ENCODE data around the gene MYO15A.
"Not testable (repeated sequence)": the region's sequence is repeated elsewhere in the genome, so short reads cannot be mapped to it uniquely, and the experiment has no call there.

Gene MYO15A

DNA sequence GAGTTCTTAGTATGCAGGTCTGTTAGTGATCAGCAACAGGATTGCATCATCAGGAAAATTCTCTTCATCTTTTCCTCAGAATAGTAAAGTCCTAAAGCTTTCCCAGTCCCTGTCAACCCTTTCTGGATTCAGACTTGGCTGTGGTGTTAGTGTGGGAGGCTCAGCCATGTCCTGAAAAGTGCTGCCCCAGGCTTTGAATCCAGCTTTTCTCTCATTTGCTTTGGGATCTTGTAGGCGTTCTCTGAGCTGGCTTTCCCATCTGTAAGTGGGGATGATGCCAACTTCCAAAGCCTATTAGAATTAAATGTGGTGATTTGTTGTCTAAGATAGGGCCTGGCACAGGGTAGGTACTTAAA, 78.0 kb downstream of the MYO15A start:
- no peak for DNase-seq

DNA sequence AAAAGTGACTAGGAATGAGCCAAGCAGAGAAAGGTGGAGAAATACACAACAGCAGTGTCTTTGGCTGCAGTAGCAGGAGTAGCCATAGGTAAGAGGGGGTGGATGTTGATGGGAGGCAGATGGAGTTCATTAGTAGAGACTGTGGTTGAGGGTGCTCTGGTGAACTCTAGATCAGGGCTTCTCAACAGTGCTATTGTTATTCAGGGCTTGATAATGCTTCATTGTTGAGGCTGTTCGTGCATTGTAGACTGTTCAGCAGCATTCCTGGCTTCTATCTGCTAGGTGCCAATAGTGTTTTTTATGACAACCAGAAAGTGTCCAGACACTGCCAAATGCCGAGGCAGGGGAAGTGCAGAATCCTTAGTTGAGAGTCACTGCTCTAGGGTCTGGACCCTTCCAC, 78.7 kb downstream of the MYO15A start:
- no peak for DNase-seq

DNA sequence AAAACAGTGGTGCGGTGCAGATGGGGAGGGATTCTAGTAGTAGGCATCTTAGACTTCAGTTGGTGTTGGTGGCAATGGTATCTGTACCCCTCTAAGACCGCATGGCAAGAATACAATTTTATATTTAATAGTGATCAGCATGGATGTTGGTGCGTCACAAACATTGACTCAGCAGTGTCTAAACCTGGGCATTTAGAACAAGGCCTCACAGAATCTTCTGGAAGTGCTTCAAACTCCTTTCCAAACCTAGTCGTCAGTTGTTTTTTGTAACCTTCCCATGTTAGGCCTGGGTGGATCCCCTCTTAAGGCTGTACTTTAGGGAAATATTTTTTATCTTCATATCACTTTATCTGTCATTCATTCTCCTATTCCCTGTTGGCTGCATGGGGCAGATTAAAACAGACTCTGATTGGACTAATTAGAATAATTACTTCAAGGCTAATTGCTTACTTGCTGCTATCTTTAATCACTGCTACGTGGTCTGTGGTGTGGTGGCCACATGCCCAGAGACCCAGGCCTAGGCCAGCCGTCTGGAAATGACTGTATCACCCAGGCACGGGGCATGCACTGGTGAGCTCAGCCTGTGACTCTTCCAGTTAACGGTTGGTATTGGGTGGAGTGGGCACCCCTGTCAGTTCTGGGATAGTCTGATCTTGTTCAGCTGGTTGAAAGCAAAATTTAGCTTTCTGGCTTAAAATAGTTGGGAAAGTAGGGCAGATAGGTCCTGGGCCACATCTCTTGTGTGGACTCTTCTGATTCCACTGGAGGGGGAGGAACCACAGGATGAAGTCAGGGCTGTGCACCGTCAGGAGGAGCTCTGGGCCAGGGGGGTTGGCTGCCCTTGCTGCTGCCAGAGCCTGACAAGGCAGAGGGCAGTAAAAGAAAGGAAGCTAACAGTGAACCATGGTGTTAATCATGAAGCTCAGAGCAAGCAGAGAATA, 79.5 kb downstream of the MYO15A start:
- no peak for DNase-seq

DNA sequence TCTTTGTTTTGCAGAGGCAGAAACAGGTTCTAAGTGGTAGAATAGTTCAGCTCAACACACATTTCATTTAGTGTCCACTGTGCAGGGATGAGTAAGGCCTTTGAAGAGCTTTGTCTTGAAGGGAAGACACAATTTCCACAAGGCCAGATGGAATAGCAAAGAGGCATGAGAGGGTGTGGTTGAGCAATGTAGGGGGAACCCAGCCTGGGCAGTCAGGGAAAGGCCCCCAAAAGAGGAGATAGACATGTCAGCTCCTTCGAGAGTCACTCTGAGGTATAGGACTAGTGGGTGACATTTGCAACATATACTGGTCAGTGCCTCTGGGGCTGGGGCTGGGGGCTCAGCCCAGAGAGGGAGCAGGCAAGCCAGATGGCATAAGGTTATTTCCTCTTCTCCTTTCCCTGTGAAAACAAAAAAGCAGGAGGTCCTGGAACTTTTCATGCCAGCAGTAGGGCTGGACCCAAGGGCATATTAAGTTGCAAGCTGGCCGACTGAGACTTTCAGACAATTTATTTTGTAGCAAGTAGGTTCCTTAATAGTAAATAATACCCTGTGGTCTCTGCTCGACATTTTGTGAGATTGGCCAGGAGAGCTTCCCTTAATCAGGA, 82.2 kb downstream of the MYO15A start:
- no peak for DNase-seq

DNA sequence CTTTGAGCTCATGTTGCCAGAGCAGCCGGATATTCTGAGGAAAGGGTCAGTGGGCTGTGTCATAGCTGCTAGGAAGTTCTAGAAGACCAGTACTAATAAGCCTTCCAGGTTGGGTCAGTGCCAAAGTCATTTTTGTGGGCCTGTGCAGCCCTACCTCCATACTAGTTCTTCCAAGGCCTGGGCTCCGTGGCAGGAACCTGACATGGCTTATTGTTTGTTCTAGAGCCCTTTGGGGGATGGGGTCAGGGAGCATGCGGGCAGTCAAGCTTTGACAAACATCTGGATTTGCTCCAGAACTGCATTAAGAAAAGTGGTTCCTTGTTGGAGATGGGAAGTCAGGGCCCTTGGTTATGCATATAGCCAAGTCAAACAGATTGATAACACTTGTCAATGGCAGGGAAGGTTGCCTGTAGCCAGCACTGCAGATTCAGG, 82.7 kb downstream of the MYO15A start:
- DNase-seq, result no peak

DNA sequence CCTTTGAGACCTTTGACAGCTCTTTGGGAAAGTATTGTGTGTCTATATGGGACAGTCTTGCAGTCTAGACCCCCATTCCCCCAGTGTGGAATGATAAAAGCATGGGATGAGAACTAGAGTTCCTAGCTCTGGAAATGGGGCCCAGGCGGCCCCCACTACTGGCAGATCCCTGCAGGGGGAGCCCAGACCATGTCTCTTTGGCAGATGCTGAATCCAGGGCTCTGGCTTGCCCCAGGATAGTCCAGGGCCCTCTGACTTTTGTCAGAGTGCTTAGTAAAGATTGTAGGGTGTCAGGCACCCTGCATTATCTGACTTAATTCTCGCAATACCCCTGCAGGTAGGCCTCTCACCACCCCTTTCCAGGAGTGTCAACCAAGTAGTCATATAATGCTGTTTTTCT, 83.4 kb downstream of the MYO15A start:
- no peak for DNase-seq

DNA sequence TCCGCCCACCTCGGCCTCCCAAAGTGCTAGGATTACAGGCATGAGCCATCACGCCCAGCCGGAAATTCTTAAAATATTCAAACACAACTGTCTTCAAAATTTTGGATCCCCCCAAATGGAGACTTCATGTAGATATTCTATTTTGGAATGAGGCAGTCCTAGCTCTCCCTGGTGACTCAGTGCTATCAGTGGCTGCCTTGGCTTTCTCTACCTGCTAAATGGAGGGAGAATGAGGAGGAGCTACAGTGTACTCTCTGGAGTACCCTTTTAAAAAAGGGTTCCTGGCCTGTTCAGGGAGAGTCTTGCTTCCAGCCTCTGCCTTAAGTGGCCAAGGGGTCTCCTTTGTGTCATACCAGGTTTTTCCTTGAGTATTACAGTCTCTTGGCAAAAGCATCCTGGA, 85.8 kb downstream of the MYO15A start:
- DNase-seq, result no peak

DNA sequence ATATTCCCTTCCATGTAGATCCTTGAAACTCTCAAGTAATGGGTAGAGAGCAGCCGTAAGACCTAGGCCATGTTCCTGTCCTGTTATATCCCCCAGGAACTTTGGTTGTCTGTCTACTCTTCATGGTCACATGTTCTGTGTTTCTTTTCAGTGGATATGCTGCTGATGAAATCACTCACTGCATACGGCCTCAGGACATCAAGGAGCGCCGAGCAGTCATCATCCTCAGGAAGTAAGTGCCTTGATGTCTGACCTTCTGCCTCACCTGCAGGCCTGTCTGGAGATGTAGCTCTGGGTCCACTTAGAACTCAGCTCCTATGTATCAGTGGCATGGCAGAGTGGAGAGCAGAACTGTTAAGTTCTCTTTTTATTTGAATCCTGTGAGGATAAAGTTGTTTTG, 86.2 kb downstream of the MYO15A start:
- DNase-seq, result no peak

DNA sequence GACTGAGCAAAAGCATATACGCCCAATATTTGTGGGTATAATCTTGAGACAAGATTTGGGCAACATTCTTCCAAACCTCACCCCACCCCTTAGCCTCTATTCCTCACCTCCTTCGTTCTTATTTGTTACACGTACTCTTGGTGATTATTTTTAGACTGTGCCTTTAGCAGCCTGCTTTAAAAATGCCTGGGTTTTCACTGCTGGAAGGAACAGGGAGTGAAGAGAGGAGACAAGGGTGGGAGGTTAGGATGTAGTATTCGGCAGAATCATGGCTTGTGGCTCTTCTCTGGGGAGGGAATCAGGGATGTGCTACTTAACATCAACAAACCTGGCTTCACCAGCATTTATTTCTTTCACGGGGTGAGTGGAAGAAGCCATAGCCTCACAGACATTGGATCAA, 86.7 kb downstream of the MYO15A start:
- DNase-seq, result no peak

DNA sequence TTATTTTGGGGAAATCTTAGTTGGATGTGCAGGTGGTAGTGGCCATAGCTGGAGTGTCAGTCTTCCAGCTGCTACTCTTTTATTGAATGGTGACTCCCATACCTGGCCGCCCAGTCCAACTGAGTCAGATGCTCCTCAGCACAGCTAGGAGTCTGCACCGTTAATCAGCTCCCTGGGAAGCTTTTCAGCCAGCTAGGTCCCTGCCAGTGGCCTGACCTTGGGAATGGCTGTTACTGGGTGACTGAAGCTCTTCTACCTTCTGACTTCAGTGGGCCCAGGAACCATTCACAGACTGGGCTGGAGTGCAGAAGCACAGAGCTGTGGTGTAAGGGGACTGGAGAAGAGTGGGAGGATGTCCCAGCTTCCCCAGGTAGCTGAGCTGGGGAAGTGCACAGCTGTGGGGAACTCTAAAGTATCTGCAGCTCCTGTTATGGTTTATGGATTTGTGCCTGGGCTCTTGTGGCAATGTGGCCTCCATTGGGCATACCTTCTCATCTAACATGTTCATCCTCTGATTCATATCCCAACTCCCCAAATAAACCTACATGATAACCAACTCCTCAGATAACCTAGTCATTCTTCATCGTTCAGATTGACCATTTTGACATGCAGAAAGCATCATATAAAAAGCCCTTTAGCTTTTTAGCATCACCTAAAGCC, 89.1 kb downstream of the MYO15A start:
- DNase-seq, result no peak

DNA sequence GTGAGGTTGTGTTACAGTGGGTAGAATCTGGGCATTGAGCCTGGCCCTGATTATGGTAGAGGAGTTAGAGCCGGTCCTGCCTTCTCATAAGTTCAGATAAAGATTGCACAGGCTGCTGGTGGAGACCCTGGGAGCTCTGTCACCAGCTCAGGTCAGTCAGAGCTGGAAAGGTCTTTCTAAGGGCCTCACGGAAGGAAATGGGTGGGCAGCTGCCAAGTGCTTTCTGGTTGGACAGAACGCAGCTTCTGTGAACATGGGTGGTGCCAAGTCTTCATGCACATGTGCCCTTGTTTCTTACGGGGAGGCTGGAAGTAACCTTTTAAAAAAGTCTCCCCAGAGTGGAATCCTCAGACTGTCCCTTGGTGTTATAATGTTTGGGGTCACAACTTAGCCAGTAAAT, 90.0 kb downstream of the MYO15A start:
- DNase-seq, result no peak

DNA sequence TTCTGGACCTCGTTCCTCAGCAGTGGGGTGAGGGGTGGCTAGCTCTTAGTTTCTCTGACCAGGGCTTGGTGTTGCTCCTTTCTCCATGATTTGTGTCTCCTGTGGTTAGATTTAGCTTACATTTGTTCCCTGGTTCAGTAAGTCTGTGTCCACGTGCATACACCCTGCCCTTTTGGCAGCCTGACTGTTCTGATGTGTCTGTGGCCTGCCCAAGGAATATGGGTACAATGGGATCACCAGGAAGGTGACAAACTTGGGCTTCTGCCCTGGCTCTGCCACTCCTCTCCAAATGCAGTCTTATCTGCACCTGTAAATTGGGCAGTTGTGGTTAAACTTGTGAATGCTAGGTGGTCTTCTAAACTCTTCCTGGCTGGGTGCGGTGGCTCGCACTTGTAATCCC, 92.6 kb downstream of the MYO15A start:
- no peak for DNase-seq

DNA sequence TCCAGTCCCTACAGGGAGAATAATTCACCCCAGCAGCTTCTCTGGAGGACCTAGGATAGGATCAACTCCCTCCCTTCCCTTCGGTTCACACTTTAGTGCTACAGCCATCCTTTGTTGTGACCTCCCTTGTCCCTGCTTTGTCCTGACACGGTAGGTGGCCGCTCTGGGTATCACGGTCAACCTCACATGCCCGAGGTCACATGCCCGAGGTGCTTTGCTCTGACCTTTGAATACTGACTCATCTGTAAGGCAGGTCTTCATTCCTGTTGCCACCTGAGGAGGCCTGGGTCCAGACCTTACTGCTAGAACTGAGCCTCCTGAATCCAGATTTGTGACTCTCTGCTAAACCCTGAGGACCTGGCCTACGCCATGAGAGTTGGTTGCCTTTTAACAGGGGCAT, 94.8 kb downstream of the MYO15A start:
- no peak for DNase-seq

DNA sequence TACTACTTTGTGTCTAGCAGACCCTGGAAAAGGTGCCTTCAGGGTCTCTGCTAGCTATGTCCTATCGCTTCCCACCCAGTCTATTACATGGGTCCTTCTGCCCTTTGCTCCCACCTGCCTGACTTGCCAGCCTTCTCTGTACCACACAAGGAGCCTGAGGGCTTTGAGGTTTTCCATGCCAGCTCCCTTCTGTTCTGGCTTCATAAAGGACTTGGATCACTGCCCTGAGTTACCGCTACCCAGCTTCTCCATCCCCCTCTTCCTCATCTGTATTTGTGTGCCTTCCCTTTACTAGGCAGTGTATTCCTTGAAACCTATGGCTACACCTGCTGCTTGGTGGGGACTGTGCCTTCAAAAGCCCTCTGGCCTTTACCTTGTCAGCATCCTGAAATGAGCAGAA, 97.3 kb downstream of the MYO15A start:
- no peak for DNase-seq

DNA sequence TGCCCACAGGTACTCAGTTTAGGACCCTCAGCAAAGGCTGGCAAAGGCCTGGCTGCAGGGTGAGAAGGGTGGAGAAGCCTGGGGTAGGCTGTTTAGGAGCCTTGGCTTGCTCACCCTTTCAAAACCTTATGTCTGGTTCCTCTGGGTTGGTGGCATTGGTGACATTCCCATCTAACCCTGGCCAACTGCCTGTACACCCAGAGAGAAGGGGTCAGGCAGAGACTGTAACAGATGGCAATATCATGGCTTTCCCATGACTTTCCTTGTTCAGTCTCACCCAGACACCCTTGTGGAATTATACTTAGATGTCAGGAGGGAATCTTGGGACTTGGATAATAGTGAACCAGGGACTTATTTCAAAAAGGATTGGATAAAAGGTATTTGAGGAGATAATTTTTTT, 98.4 kb downstream of the MYO15A start:
- DNase-seq, result no peak

DNA sequence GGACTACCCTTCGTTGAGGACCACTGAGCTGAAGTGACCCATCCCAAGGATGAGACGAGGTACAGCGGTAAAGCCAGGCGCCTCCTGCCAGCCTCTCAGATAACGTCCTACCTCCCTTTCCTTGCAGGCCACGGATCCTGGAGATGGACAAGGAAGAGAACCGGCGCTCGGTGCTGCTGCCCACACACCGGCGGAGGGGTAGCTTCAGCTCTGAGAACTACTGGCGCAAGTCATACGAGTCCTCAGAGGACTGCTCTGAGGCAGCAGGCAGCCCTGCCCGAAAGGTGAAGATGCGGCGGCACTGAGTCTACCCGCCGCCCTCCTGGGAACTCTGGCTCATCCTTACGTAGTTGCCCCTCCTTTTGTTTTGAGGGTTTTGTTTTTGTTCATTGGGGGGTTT, 99.5 kb downstream of the MYO15A start:
- DNase-seq, result no peak

DNA sequence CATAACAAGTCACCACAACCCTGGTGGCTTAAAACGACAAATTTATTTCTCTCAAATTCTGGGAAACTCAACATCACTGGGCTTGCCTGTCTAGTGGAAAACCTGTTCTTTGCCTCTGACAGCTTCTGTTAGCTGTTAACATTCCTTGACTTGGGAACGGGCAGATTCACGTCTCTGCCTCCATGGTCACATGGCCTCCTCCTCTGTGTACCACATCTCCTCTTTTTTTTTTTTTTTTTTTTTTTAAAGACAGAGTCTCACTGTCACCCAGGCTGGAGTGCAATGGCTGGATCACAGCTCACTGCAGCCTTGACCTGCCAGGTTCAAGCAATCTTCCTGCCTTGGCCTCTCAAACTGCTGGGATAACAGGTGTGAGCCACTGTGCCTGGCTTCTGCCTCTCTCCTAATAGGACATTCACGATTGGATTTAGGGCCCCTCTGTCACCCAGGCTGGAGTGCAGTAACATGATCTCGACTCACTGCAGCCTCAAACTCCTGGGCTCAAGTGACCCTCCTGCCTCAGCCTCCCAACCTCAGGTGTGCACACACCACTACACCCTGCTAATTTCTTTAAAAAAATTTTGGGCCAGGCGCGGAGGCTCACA, 105.2 kb downstream of the MYO15A start:
- no peak for DNase-seq

DNA sequence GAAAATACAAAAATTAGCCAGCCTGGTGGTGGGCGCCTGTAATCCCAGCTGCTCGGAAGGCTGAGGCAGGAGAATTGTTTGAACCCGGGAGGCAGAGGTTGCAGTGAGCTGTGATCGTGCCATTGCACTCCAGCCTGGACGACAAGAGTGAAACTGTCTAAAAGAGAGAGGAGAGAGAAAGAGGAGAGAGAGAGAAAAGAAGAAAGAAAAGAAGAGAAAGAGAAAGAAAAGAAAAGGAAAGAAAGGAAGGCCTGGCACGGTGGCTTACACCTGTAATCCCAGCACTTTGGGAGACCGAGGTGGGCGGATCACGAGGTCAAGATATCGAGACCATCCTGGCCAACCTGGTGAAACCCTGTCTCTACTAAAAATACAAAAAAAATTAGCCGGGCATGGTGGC, 108.3 kb downstream of the MYO15A start:
- DNase-seq, result not testable (repeated sequence)

DNA sequence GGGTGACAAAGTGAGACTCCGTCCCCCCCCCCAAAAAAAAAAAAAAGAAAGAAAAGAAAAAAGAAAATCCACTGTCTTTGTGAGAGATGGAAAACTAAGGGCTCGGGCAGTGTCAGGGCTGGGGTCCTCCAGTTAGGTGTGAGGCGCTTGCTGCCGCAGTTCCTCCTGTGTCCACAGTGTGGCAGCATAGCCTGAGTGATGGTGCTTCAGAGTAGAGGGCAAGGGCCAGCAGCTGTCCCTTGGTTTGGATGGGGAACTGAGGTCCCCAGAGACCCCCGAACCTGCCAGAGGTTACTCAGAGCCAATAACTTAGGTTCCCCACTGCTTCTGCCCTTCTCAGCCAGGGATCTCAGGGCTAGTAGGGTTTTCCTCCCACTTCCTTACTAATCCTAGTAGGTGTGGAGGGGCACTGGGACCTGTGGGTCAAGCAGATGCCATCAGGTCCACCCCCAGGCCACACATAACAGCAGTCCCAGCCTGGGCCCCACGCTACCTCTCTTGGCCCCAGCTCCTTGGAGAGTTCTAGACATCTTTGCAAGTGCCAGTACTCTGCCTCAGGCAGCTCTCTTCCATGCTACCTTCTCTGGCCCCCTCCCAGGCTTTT, 109.0 kb downstream of the MYO15A start:
- DNase-seq, result peak; percentile 74

DNA sequence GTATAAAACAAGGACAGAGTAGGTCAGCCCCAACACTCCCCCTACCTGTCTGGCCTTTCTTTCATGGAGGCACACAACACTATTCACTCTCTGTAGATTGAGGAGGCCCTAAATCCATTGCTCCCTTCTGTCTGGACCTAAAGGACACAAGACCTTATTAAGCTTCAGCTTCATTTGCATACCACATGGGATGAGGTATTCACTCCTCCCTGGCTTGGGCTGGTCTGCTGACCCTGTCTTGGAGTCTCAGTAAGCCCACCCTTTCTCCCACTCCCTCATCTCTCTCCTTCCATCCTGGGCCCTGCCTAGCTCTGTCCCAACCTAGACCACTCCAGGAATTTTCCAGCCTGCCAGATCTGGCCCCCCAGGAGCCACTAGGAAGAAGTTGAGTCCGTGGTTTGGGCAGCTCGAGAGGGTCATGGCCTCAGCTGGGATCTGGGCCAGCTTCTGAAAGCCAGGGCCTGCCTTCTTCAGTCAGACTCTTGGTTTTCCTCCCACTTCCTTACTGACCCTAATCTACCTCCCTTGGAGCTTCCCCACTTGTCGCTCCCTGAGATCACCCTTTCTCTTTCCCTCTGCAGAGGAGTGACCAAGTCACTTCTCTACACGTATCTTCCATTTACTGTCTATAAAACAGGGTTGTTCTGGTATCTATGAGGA, 110.3 kb downstream of the MYO15A start:
- DNase-seq, result peak; percentile 7

DNA sequence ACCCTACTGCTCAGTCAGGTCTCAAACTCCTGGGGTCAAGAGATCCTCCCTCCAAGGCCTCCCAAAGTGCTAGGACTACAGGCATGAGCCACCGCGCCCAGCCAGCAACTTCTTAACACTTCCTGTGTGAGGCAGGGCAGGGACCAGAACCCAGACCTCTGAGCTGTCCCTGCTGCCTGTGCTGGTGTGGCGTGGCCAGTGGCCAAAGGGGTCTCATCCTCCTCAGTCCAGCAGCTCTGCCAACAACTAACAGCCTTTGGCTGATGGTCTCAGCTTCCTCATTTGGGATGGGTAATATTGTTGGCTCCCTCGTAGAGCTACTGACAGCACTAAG, 115.5 kb downstream of the MYO15A start:
- DNase-seq, result no peak

DNA sequence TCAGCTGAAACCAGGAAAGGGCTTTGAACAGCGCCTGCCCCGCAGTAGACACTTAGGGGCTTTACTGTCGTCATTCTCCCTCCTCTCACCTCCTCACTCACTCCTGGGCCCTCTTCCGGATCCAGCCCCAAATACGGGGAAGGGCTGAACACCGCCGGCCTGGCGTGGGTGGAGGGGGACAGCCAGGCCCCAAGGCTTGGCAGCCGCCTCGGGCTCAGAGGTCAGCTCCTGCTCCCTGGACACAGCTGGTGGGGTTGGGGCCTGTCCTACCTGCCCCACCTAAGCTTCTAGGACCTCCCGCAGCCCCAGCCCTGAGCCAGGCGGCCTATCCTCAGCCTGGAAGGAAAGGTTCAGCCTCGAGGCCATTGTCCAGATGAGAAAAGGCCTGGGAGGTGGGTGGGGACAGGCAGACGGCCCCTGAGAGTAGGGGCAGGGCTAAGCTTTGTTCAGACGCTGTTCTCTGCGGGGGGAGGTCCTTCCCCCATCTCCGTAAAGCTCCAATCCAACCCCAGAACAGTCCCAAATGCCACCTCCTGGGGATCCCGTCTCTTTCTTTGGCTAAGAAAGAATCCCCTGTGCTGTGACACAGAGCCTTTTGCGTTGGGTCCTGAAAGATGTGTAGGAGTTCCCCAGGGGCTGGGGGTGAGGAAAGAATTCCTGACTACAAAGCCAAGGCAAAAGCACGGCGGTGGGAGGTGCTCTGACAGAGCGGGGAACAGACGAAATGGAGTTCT, 116.0 kb downstream of the MYO15A start:
- DNase-seq, result no peak

Data from OCI-M1 (cell line).